Mucosa of rectum (tissue), 2 donors: ENCODE measurements around the gene MAN1C1.
A peak's percentile ranks its signal among the peaks of the same experiment; 100 is the strongest.
"Not testable (repeated sequence)": the region's sequence is repeated elsewhere in the genome, so short reads cannot be mapped to it uniquely, and the experiment has no call there.

Source experiments
- H3K27ac ChIP-seq, 2 donors: one replicate each; pipeline ENCODE4 v1.7.0; 2013; ENCODE audit warnings: inconsistent platforms in 2 of 2, low read depth in 2 of 2, low read length in 2 of 2
- H3K27me3 ChIP-seq, 2 donors: one replicate each; pipeline ENCODE4 v1.7.0; 2013; ENCODE audit warnings: low read length in 2 of 2; ENCODE audit not compliant: control insufficient read depth in 2 of 2, insufficient read depth in 2 of 2
- H3K36me3 ChIP-seq, 2 donors: one replicate each; pipeline ENCODE4 v1.7.0; 2013; ENCODE audit warnings: low read length in 2 of 2; ENCODE audit not compliant: control insufficient read depth in 2 of 2, insufficient read depth in 2 of 2
- H3K4me1 ChIP-seq, 2 donors: one replicate each; pipeline ENCODE4 v1.7.0; 2013; ENCODE audit warnings: low read length in 2 of 2, mild to moderate bottlenecking in 1 of 2; ENCODE audit not compliant: control insufficient read depth in 2 of 2, insufficient read depth in 2 of 2
- H3K4me3 ChIP-seq, 2 donors: one replicate each; pipeline ENCODE4 v1.7.0; 2013; ENCODE audit warnings: low read length in 2 of 2
- H3K9ac ChIP-seq, 2 donors: one replicate each; pipeline ENCODE4 v1.7.0; 2013; ENCODE audit warnings: low read length in 2 of 2, low read depth in 1 of 2, mild to moderate bottlenecking in 1 of 2
- H3K9me3 ChIP-seq, 2 donors: one replicate each; pipeline ENCODE4 v1.7.0; 2013; ENCODE audit warnings: low read length in 2 of 2; ENCODE audit not compliant: control insufficient read depth in 2 of 2
- donor health status: healthy.
- donor health status: Normal muscosa, but diverticular disease.

The MAN1C1 gene

DNA sequence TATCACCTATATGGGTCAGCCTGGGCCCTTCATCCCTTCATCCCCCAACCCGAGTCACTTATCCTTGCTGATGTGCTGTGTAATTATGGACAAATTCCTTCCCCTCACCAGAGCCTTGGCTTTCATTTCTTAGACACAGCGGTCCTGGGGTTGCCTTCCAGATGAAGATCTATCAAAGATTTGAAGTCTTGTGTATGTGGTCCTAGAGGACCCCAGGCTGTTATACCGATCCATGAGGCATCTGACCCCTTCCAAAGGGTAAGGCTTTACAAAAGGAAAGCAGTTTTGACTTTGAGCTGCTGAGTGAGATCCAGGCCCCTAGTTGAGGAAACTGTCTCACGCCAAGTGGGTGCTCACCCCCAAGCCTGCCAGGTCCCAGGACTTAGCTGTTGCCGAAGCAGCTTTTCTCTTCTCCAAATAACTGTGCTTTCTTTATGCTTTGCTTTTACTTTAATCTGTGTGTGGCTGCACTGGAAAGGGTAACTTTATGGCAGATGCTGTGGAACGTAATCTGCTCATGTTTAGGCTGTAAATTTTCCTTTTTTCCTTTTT, 37.6 kb downstream of the MAN1C1 start:
- Histone ChIP-seq H3K4me3 (no peak overlapping the region), H3K9me3 (no peaks in the 10 kb centered on the region), H3K27ac (no peak overlapping the region), H3K36me3 (no peaks in the 10 kb centered on the region), H3K4me1 (no peaks in the 10 kb centered on the region), H3K27me3 (no peaks in the 10 kb centered on the region), H3K9ac (no peak overlapping the region)

DNA sequence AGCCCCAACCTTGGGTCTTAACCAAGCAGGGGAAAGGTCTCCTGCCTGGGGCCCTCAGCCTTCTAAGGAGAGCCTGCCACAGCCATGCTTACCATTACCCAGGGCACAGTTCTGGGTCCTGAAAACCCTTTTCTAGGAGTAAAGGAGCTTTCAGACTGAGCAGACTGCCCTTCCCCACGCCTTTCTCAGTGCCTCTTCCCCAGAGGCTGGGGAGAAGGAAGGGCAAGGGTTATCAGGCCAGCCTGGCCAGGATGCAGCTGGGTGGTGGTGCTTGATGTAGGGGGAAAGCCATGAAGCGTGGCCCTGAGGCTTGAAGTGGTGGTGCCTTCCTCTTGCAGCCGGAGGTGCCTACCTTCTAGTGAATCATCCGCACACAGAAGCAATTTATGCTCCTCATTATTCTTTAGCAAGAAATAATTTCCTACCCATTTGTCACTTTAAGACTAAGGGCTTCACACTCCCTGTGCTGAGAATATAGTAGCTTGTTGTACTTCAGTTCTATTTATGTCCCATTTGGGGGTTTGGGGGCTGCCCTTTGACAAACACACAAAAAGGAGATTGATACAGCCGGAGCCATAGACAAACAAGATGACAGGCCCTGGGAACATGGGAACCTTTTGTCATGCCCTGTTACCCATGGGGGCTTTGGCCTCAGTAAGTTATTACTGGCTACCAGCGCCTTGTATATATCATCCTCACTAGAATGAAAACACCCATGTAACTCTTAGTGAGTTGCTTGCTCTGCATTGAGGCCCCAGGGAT, 40.7 kb downstream of the MAN1C1 start:
- no peaks in the 10 kb centered on the region for H3K36me3 ChIP-seq
- H3K27ac ChIP-seq = no peak overlapping the region
- H3K9me3 ChIP-seq = no peaks in the 10 kb centered on the region
- H3K9ac ChIP-seq = no peak overlapping the region
- peaks cover 12% of the 10 kb centered on the region in 2 donors for H3K4me1 ChIP-seq
- H3K27me3 ChIP-seq = no peaks in the 10 kb centered on the region
- no peak overlapping the region for H3K4me3 ChIP-seq

DNA sequence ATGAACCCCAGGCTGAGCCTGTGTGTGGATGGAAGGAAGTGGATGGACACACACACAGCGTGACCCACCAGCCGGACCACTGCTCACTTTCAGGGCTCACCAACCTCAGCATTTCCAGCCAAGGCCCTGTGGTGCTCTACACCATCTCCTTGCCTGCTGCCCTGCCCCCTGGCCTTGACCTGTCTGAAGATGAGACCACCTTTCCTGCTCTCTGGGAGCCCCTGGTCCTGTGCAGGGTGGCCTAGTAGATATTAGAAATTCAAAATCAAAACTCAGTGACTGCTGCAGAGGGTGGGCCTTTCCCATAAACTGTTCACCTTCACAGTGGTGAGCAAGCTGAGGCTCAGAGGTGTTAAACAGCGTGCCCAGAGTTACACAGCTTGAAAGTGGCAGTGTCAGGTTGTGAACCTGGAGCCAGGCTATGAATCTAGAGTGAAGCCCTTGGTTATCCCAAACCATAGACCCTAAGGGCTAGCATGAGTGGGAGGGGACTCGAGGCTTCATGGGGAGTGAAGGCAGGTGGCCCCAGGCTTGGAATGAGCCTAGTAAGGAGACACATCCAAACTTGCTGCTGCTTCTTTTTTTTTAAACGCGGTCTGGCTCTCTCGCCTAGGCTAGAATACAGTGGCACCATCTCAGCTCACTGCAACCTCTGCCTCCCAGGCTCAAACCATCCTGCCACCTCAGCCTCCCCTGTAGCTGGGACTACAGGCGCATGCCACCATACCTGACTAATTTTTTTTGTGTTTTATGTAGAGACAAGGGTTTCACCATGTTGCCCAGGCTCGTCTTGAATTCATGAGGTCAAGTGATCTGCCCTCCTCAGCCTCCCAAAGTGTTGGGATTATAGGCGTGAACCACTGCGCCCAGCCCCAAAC, 41.5 kb downstream of the MAN1C1 start:
- Histone ChIP-seq H3K27ac (no peak overlapping the region), H3K27me3 (no peaks in the 10 kb centered on the region), H3K9me3 (no peaks in the 10 kb centered on the region), H3K4me3 (no peak overlapping the region), H3K4me1 (peaks cover 12 to 13% of the 10 kb centered on the region in 2 donors), H3K36me3 (no peaks in the 10 kb centered on the region), H3K9ac (no peak overlapping the region)

DNA sequence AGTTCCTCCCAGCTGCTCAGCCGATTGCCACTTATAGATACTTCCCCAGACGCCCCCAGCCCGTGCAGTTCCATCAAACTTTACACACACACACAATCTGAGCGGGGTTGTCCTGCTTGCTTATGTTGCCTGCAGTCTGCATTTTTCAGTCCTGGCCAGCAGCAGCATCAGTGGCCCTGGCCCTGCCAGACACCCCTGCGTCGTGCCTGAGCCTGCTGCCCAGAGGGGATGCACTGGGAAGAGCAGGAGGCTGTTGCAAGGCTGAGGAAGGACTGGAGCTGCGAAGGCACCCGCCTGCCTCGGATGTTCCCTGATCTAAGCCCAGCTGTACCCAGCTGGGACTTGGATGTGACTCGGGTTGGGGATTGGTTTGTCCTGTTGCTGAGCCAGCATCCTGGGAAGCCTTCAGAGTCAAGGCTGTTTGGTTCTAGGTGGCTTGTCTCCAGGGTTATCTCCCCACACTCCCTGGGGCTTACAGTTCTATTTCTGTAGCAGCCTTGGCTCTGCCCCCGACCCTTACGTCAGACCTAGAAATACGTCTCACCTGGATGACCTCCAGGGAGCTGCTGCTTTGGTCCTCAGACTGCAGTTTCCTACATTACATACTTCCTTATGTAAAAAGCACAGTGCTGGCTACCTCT, 42.3 kb downstream of the MAN1C1 start:
- Histone ChIP-seq H3K9me3 (no peaks in the 10 kb centered on the region), H3K4me1 (peaks cover 12 to 13% of the 10 kb centered on the region in 2 donors), H3K4me3 (no peak overlapping the region), H3K27me3 (no peaks in the 10 kb centered on the region), H3K27ac (no peak overlapping the region), H3K9ac (no peak overlapping the region), H3K36me3 (no peaks in the 10 kb centered on the region)

DNA sequence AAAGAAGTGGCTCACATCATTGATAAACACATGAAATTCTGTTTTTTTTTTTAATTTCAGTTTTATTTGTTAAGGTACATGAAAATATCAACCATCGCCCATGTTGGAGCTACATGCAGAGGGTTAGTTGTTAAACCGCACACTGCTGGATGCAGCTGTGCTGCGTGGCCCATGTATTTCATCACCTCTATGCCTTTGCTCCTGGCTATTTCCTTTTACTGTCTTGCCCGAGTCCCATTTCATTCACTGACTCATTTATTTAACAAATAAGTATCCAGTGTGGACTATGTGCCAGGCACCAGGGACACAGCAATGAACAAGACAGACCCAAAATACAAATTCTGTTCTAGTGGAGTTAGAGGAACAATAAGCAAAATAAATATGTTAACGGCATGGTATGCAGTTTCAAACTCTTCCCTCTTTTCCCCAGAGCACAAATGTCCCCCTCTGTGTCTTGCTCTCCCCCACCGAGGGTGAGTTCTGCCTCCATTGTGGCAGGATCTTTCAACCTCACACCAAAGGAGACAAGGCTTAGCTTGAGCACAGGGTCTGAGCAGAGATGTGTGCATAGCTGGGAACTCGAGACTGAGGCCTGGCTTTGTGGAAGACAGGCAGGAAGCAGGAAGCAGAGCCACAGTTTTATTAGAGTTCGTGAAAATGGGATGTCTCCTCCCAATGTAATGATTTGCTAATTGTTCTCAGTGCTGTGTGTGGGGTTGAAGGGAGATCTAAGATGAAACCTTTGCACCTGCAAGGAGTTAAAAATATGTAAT, 44.6 kb downstream of the MAN1C1 start:
- Histone ChIP-seq H3K27me3 (no peaks in the 10 kb centered on the region), H3K9ac (no peak overlapping the region), H3K4me3 (peak overlapping the region in 1 of 2 donors; percentile 26), H3K4me1 (peaks cover 12 to 13% of the 10 kb centered on the region in 2 donors), H3K9me3 (no peaks in the 10 kb centered on the region), H3K27ac (peak overlapping the region; percentile 56 to 67), H3K36me3 (no peaks in the 10 kb centered on the region)

DNA sequence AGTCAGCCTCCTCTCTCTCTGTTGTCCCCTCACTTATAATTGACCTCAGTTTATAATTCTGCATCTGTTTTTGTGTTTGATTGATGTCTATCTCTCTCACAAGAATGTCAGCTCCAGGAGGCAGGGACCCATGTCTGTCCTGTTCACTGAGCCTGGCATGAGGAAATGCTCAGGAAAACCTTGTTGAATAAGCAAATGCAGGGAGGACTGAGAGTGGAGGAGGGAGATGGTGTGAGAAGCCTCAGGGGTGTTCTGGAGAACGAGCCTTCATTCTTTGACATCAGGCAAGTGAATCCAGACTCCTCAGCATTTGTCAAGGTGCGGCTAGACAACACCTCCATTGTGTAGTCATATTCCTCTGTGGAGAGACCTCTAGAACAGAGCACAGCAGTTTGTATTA, 45.5 kb downstream of the MAN1C1 start:
- Histone ChIP-seq H3K9ac (no peak overlapping the region), H3K36me3 (no peaks in the 10 kb centered on the region), H3K4me3 (no peak overlapping the region), H3K4me1 (peaks cover 12 to 13% of the 10 kb centered on the region in 2 donors), H3K27ac (peak overlapping the region in 1 of 2 donors; percentile 23), H3K27me3 (no peaks in the 10 kb centered on the region), H3K9me3 (no peaks in the 10 kb centered on the region)

DNA sequence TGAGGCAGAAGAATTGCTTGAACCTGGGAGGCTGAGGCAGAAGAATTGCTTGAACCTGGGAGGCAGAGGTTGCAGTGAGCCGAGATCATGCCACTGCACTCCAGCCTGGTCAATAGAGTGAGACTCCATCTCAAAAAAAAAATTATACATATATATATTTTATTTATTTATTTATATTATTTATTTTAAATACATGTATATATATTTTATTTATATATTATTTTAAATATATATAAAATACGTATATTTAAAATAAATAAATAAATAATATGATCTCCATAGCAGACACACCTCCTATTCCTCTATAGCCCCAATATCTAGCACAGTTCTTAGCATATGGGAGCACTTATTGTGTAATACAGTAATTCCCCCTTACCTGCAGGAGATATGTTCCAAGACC, 46.4 kb downstream of the MAN1C1 start:
- H3K36me3 ChIP-seq, H3K9ac ChIP-seq, H3K4me3 ChIP-seq, H3K9me3 ChIP-seq, H3K27me3 ChIP-seq, H3K27ac ChIP-seq: not testable (repeated sequence)
- peaks cover 12 to 13% of the 10 kb centered on the region in 2 donors for H3K4me1 ChIP-seq

DNA sequence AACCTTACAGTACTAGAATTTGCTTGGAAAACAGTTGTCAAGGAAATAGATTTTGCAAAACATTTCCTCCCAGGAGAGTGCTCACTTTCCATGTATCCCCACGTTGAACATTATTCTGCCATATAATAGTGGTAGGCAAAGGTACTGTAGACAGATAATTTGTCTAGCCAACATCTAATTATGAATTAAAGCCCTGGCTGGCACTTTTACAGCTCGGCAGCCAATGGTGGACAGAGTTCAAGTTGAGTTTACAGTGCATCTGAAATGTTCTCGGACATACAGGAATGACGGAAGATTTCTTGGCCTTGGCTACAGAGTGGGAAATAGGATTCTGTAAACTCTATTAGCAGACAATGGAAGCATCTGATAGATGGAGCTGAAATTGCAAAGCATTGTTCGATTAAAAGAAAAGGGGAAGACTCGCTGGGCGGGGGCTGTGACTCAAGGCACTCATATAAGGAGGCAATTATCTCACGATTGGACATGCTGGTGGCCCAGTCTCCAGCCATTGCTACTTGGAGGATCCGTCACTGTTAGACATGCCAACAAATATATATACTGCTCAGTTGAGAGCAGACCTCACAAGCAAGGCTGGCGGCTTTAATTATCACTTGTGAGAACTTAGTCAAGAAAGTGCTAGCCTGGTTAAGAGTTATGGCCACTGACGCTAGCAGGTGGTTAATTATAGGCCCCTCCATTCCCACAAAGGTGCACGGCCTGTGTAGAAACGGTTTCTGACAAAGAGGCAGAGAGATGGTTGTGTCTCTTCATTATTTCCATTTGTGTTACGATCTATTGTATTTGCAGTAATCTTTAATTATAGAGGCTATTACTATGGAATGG, 48.0 kb downstream of the MAN1C1 start:
- Histone ChIP-seq H3K27me3 (no peaks in the 10 kb centered on the region), H3K9ac (no peak overlapping the region), H3K4me1 (peaks cover 12 to 13% of the 10 kb centered on the region in 2 donors), H3K4me3 (no peak overlapping the region), H3K36me3 (no peaks in the 10 kb centered on the region), H3K27ac (no peak overlapping the region), H3K9me3 (no peaks in the 10 kb centered on the region)

DNA sequence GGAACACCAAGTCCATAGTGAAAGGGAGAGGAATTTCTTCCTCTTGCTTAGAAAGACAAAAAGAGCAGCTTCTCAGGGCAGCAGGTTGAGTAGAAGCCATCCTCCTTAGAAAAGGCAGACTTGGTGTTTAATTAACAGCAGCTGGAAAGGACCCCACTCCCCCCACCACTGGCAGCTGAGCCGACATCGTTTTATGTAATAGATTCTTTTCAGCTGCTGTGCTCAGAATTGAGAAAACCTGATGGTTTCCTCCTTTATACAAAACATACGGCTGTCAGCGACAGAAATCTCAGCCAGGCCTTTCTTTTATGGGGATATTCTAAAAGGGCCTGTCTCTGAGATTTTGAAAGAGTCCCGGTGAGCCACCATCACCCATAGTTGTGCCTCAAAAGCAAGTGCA, 49.9 kb downstream of the MAN1C1 start:
- no peak overlapping the region for H3K27ac ChIP-seq
- peaks cover 8% of the 10 kb centered on the region in 2 donors for H3K4me1 ChIP-seq
- no peaks in the 10 kb centered on the region for H3K9me3 ChIP-seq
- H3K27me3 ChIP-seq = no peaks in the 10 kb centered on the region
- H3K4me3 ChIP-seq = no peak overlapping the region
- H3K36me3 ChIP-seq = no peaks in the 10 kb centered on the region
- H3K9ac ChIP-seq = no peak overlapping the region
